D721Med (cell line): ENCODE results near the gene PRKG1.

Experiments used
- DNase-seq: peaks from one replicate; pipeline ENCODE4 v3.0.0; 2011; ENCODE audit warnings: low spot score; ENCODE audit not compliant: insufficient read length
- FAIRE-seq: peaks from 2 replicates; lab custom pipeline; 2011; peaks lifted over from hg19 to GRCh38; lab: Jason Lieb, UNC
- CTCF ChIP-seq: IDR thresholded peaks from 2 replicates; pipeline ENCODE4 v1.5.1; 2012; ENCODE audit warnings: mild to moderate bottlenecking, control low read depth; ENCODE audit not compliant: insufficient read depth; ENCODE audit errors: missing control alignments

PRKG1 gene

GRCh38 chr10:51659344-51659743 is 585.1 kb downstream of the PRKG1 start:
- no peak for TF ChIP-seq CTCF
- no peak for DNase-seq
- no peak for FAIRE-seq

- no peak for FAIRE-seq
- DNase-seq, result no peak
- no peak for TF ChIP-seq CTCF
Measured at GRCh38 chr10:51663086-51663485, 588.8 kb downstream of the PRKG1 start.

GRCh38 chr10:51666456-51666855 is 592.2 kb downstream of the PRKG1 start:
- DNase-seq (no peak), FAIRE-seq (no peak)
- TF ChIP-seq CTCF, result no peak

- DNase-seq (no peak), FAIRE-seq (no peak)
- no peak for TF ChIP-seq CTCF
Measured at GRCh38 chr10:51667678-51668335, 593.5 kb downstream of the PRKG1 start.

- DNase-seq (no peak), FAIRE-seq (no peak)
- no peak for TF ChIP-seq CTCF
Measured at GRCh38 chr10:51668336-51668689, 594.0 kb downstream of the PRKG1 start.

- TF ChIP-seq CTCF, result no peak
Measured at GRCh38 chr10:51669041-51669440, 594.8 kb downstream of the PRKG1 start.

GRCh38 chr10:51672039-51672535 is 597.8 kb downstream of the PRKG1 start:
- FAIRE-seq (no peak), DNase-seq (no peak)
- TF ChIP-seq CTCF, result no peak

More at GRCh38 chr10:51669041-51669440, 594.8 kb downstream of the PRKG1 start:
- no peak for FAIRE-seq
- DNase-seq, result no peak
